Right lobe of liver (tissue), 4 donors: ENCODE data around the gene MX1.

Experiments
- CTCF ChIP-seq, 4 donors: fragments of 200-600 bp in 3 of 4; fragments of 450-650 bp in 1 of 4; IDR thresholded peaks; one replicate each; pipeline versions ENCODE4 v1.5.1 to v1.8.0; 2016 to 2022; ENCODE audit warnings: antibody characterized with exemption in 4 of 4, mild to moderate bottlenecking in 2 of 4
- POLR2A ChIP-seq: fragments of 450-650 bp; IDR thresholded peaks from one replicate; pipeline ENCODE4 v1.6.1; 2017; ENCODE audit warnings: antibody characterized with exemption, mild to moderate bottlenecking
- donor health status: DM: no; HTN: no; CAD: no.
- donor health status: DM: no; HTN: no; CAD: no.
- donor health status: DM: no; HTN: yes; CAD: no.

- peak in 1 of 4 donors; percentile 16 for TF ChIP-seq CTCF (IDR thresholded peaks at IDR 0.05)
- TF ChIP-seq POLR2A, result no peak
Measured at GRCh38 chr21:41480086-41480690, 54.1 kb downstream of the MX1 start.
